H1 (cell line): ENCODE results near the gene EVPL. TPM values are rescaled to one million over a fixed set of nuclear protein-coding genes. Genes with fewer than 3 reads are reported as not detected.

Experiments used
- CTCF ChIA-PET: fragments of 300-600 bp; sonication (Branson Sonifier 250); formaldehyde crosslinking; loops from one replicate; lab custom pipeline; 2021; ENCODE audit not compliant: partially characterized antibody; lab: Charles Lee
- POLR2A ChIA-PET: fragments of 300-600 bp; sonication (Branson Sonifier 250); formaldehyde crosslinking; loops from one replicate; lab custom pipeline; 2021; ENCODE audit warnings: inconsistent platforms; ENCODE audit not compliant: partially characterized antibody; lab: Charles Lee
- DNase-seq, 2 experiments: peaks; one replicate each; pipeline versions ENCODE4 v3.0.0 to v3.0.0-alpha.2; 2010 to 2022; ENCODE audit warnings: low spot score in 2 of 2, low read depth in 1 of 2, mixed read lengths in 1 of 2
- FAIRE-seq: peaks from 2 replicates; lab custom pipeline; 2011; peaks lifted over from hg19 to GRCh38; lab: Jason Lieb, UNC
- H2AFZ ChIP-seq: 2 replicates; pipeline ENCODE4 v1.8.1; 2012; ENCODE audit warnings: low read length, inconsistent platforms
- H2AK5ac ChIP-seq: 2 replicates; pipeline ENCODE4 v1.6.1; 2013; ENCODE audit warnings: low read depth, low read length
- H2BK120ac ChIP-seq: replicated peaks from 2 replicates; pipeline ENCODE3; 2013; ENCODE audit warnings: low read depth, low read length, inconsistent platforms
- H2BK12ac ChIP-seq: 2 replicates; pipeline ENCODE4 v1.6.1; 2013; ENCODE audit warnings: low read depth, low read length
- H2BK15ac ChIP-seq: 2 replicates; pipeline ENCODE4 v1.6.1; 2013; ENCODE audit warnings: low read length
- H2BK20ac ChIP-seq: 2 replicates; pipeline ENCODE4 v1.6.1; 2013; ENCODE audit warnings: low read length
- H2BK5ac ChIP-seq: 2 replicates; pipeline ENCODE4 v1.6.1; 2013; ENCODE audit warnings: low read depth, low read length
- H3K14ac ChIP-seq: 2 replicates; pipeline ENCODE4 v1.6.1; 2013; ENCODE audit warnings: inconsistent platforms; ENCODE audit not compliant: insufficient read length
- H3K18ac ChIP-seq: 2 replicates; pipeline ENCODE4 v1.6.1; 2013; ENCODE audit warnings: low read length; ENCODE audit errors: extremely low read depth
- H3K23ac ChIP-seq: 2 replicates; pipeline ENCODE4 v1.6.1; 2013; ENCODE audit warnings: inconsistent platforms; ENCODE audit not compliant: insufficient read length
- H3K23me2 ChIP-seq: 2 replicates; pipeline ENCODE4 v1.6.1; 2013; ENCODE audit warnings: low read depth, low read length
- H3K27ac ChIP-seq: 2 replicates; pipeline ENCODE4 v1.6.1; 2011; ENCODE audit warnings: low read depth, low read length, inconsistent platforms
- H3K27me3 ChIP-seq, 4 experiments: replicated peaks in 1 of 4; 1 replicate in 1 of 4; 2 replicates in 3 of 4; pipeline versions ENCODE4 v1.6.1 to v1.8.1; 2011 to 2013; ENCODE audit warnings: low read length in 3 of 4, mild to moderate bottlenecking in 3 of 4, inconsistent platforms in 2 of 4, mixed read lengths in 2 of 4, moderate library complexity in 1 of 4; ENCODE audit not compliant: control insufficient read depth in 3 of 4, insufficient read depth in 3 of 4; ENCODE audit errors: extremely low read depth in 1 of 4
- H3K36me3 ChIP-seq, 4 experiments: 2 replicates each; pipeline versions ENCODE4 v1.6.1 to v1.8.1; 2011 to 2013; ENCODE audit warnings: mild to moderate bottlenecking in 4 of 4, low read length in 3 of 4, moderate library complexity in 2 of 4, control low read depth in 1 of 4, inconsistent platforms in 1 of 4; ENCODE audit not compliant: insufficient read depth in 4 of 4, control insufficient read depth in 2 of 4
- H3K4ac ChIP-seq: replicated peaks from 2 replicates; pipeline ENCODE3; 2013; ENCODE audit warnings: low read length, low read depth, mixed read lengths, inconsistent platforms; ENCODE audit not compliant: insufficient read length
- H3K4me1 ChIP-seq, 4 experiments: replicated peaks in 1 of 4; 1 replicate in 1 of 4; 2 replicates in 3 of 4; pipeline versions ENCODE4 v1.6.1 to v1.8.1; 2011 to 2013; ENCODE audit warnings: low read length in 3 of 4, inconsistent platforms in 2 of 4, mixed read lengths in 1 of 4; ENCODE audit not compliant: insufficient read depth in 4 of 4, control insufficient read depth in 3 of 4
- H3K4me2 ChIP-seq, 2 experiments: 2 replicates each; pipeline versions ENCODE4 v1.6.1 to v1.8.1; 2011 to 2013; ENCODE audit warnings: low read depth in 2 of 2, low read length in 2 of 2, control low read depth in 1 of 2, inconsistent platforms in 1 of 2, mild to moderate bottlenecking in 1 of 2; ENCODE audit not compliant: insufficient read depth in 1 of 2
- H3K4me3 ChIP-seq, 4 experiments: fragments of 200-600, 300-600 bp in 1 of 4; sonication (generic), shearing (Covaris generic), sonication (Bioruptor Twin) in 1 of 4; 2 replicates each; pipeline versions ENCODE4 v1.5.1 to v1.8.1; 2011 to 2016; ENCODE audit warnings: low read length in 4 of 4, low read depth in 3 of 4, control low read depth in 2 of 4, inconsistent platforms in 2 of 4, mild to moderate bottlenecking in 2 of 4, mixed read lengths in 1 of 4, moderate library complexity in 1 of 4; ENCODE audit not compliant: insufficient read depth in 2 of 4; ENCODE audit errors: extremely low read depth in 1 of 4
- H3K56ac ChIP-seq: replicated peaks from 2 replicates; pipeline ENCODE3; 2013; ENCODE audit warnings: low read depth, mild to moderate bottlenecking, mixed read lengths, low read length, inconsistent platforms; ENCODE audit not compliant: insufficient read length
- H3K79me1 ChIP-seq: 2 replicates; pipeline ENCODE4 v1.6.1; 2013; ENCODE audit warnings: low read depth, low read length, control low read depth
- H3K79me2 ChIP-seq, 2 experiments: 2 replicates each; pipeline versions ENCODE4 v1.6.1 to v1.8.1; 2012 to 2013; ENCODE audit warnings: low read length in 2 of 2, mild to moderate bottlenecking in 2 of 2, inconsistent platforms in 1 of 2; ENCODE audit not compliant: insufficient read depth in 2 of 2, control insufficient read depth in 1 of 2
- H3K9ac ChIP-seq, 4 experiments: replicated peaks in 1 of 4; 1 replicate in 1 of 4; 2 replicates in 3 of 4; pipeline versions ENCODE4 v1.6.1 to v1.8.1; 2011 to 2013; ENCODE audit warnings: low read depth in 3 of 4, low read length in 3 of 4, control low read depth in 2 of 4, mild to moderate bottlenecking in 2 of 4, moderate library complexity in 2 of 4, inconsistent platforms in 1 of 4; ENCODE audit errors: extremely low read depth in 1 of 4
- H3K9me3 ChIP-seq, 2 experiments: 2 replicates each; pipeline versions ENCODE4 v1.6.1 to v1.8.1; 2012 to 2013; ENCODE audit warnings: mild to moderate bottlenecking in 2 of 2, moderate library complexity in 2 of 2, control low read depth in 1 of 2, inconsistent platforms in 1 of 2, low read depth in 1 of 2, low read length in 1 of 2, mixed read lengths in 1 of 2; ENCODE audit not compliant: insufficient read depth in 2 of 2
- H4K20me1 ChIP-seq, 2 experiments: replicated peaks in 1 of 2; 2 replicates each; pipeline versions ENCODE3 to v1.8.1; 2011 to 2013; ENCODE audit warnings: inconsistent platforms in 2 of 2, low read length in 2 of 2, mild to moderate bottlenecking in 1 of 2; ENCODE audit not compliant: insufficient read depth in 2 of 2, control insufficient read depth in 1 of 2
- H4K5ac ChIP-seq: 2 replicates; pipeline ENCODE4 v1.6.1; 2013; ENCODE audit warnings: low read length, low read depth, mixed read lengths, inconsistent platforms; ENCODE audit not compliant: insufficient read length
- H4K8ac ChIP-seq: 2 replicates; pipeline ENCODE4 v1.8.0; 2013; ENCODE audit warnings: mild to moderate bottlenecking, moderate library complexity, low read length, inconsistent platforms; ENCODE audit not compliant: insufficient read depth; ENCODE audit errors: extremely low read depth
- H4K91ac ChIP-seq: replicated peaks from 2 replicates; pipeline ENCODE3; 2013; ENCODE audit warnings: low read length, mixed read lengths, inconsistent platforms; ENCODE audit not compliant: insufficient read length
- CHD2 ChIP-seq: IDR thresholded peaks from 2 replicates; pipeline ENCODE4 v1.6.1; 2012; ENCODE audit warnings: low read length, improper control_type of control experiment
- CTBP2 ChIP-seq: IDR thresholded peaks from 2 replicates; pipeline ENCODE4 v1.7.0; 2011; ENCODE audit warnings: borderline replicate concordance, mild to moderate bottlenecking, moderate library complexity, mixed read lengths, low read length; ENCODE audit not compliant: insufficient read depth, insufficient read length
- EGR1 ChIP-seq: IDR thresholded peaks from 2 replicates; pipeline ENCODE4 v1.6.1; 2011; ENCODE audit warnings: low read depth, low read length, borderline replicate concordance
- EZH2 ChIP-seq: fragments of 200-600 bp; sonication (generic); IDR thresholded peaks from 2 replicates; pipeline ENCODE4 v1.7.1; 2012; ENCODE audit warnings: low read depth, mild to moderate bottlenecking, moderate library complexity, low read length, inconsistent platforms; ENCODE audit not compliant: severe bottlenecking
- KDM1A ChIP-seq: fragments of 200-600, 300-600 bp; sonication (generic); IDR thresholded peaks from 2 replicates; pipeline ENCODE4 v1.7.1; 2016; ENCODE audit warnings: mild to moderate bottlenecking, low read length, borderline replicate concordance
- PHF8 ChIP-seq: fragments of 200-600 bp; sonication (generic); conservative IDR thresholded peaks from 2 replicates; pipeline ENCODE4 v1.7.1; 2012; ENCODE audit warnings: low read depth, mild to moderate bottlenecking, inconsistent platforms, low read length, moderate library complexity
- RBBP5 ChIP-seq: IDR thresholded peaks from 2 replicates; pipeline ENCODE4 v1.7.1; 2012; ENCODE audit warnings: low read depth, mild to moderate bottlenecking, inconsistent platforms, low read length, moderate library complexity, borderline replicate concordance
- SRF ChIP-seq: IDR thresholded peaks from 2 replicates; pipeline ENCODE4 v1.6.1; 2011; ENCODE audit warnings: mild to moderate bottlenecking, low read depth, low read length, moderate library complexity
- TAF7 ChIP-seq: optimal IDR thresholded peaks from 2 replicates; pipeline ENCODE3; 2011; ENCODE audit warnings: low read depth, mild to moderate bottlenecking, inconsistent platforms, low read length, moderate library complexity, borderline replicate concordance
- WGBS, 2 experiments: shearing (Covaris generic) in 1 of 2; methylation state at CpG; one replicate each; pipeline versions ENCODE4 v1.1.6 to v1.1.7; 2013 to 2015; ENCODE audit warnings: low lambda C conversion rate in 2 of 2, mixed read lengths in 2 of 2, inconsistent platforms in 1 of 2, low coverage in 1 of 2, missing lambda C conversion rate in 1 of 2; ENCODE audit not compliant: insufficient replicate concordance in 2 of 2, insufficient coverage in 1 of 2, insufficient read length in 1 of 2; ENCODE audit errors: extremely low coverage in 1 of 2, missing lambda C conversion rate in 1 of 2; 5-methylcytosine and 5-hydroxymethylcytosine counted together
- polyA plus RNA-seq, 7 experiments: library from polyadenylated mRNA; depleted of rRNA in 3 of 7; stranded (reverse) in 5 of 7; unstranded in 2 of 7; fragments of >200 nt in 5 of 7; fragments of 200-250 nt in 2 of 7; gene quantifications; 1 replicate in 5 of 7; 2 replicates in 1 of 7; 4 replicates in 1 of 7; pipeline versions ENCODE4 v1.2.1 to v1.2.3, GENCODE V29; 2011 to 2013; ENCODE audit warnings: missing spikeins in 2 of 7, mixed read lengths in 2 of 7
- total RNA-seq: library from RNA; stranded (reverse); fragmentation: NEBNext Ultra II Directional; extraction: Animal tissue kit (Norgen Biotek cat#: 25700); gene quantifications from 2 replicates; pipeline ENCODE4 v1.2.1, GENCODE V29; 2021
- TF ChIP-seq, protein P1 (sequence below): IDR thresholded peaks from 2 replicates; pipeline ENCODE4 v1.6.1; 2011; ENCODE audit warnings: low read length, improper control_type of control experiment
- TF ChIP-seq, protein P2 (sequence below): IDR thresholded peaks from 2 replicates; pipeline ENCODE4 v1.6.1; 2011; ENCODE audit warnings: low read depth, mild to moderate bottlenecking, low read length; ENCODE audit not compliant: insufficient read depth

The EVPL gene
- total and polyA plus RNA-seq, 2 of the 8 experiments (the other 6 are each of a cell fraction or from before 2014, with no cell fraction given) = 0.20 to 0.99 TPM

DNA sequence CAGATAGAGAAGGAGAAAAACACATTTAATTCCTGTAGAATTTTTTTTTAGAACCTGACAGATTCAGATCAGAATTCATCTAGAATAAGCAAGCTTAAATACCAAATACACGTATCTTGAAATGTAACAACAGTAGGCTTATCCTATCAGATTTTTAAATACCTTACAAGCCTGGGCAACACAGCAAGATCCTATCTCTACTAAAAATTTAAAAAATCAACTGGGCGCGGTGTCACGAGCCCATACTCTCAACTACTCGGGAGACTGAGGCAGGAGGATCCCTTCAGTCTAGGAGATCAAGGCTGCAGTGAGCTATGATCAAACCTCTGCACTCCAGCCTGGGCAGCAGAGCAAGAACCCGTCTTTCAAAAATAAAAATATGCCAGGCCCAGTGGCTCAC is 61.6 kb downstream of the EVPL start:
- no peaks in the 10 kb centered on the region for H4K20me1 ChIP-seq
- no peak overlapping the region for H3K56ac ChIP-seq
- no peaks in the 10 kb centered on the region for H3K79me1 ChIP-seq
- POLR2A ChIA-PET = interaction anchor here (0.6 to 0.7 kb wide), 2 partner anchors 32 to 115 kb away, joined by 4 read pairs; no protein-coding TSS in a partner anchor
- H2BK120ac ChIP-seq = no peak overlapping the region
- no peak overlapping the region for H3K9ac ChIP-seq
- H3K36me3 ChIP-seq = peaks cover 0 to 4% (median 0%) of the 10 kb centered on the region in 4 experiments; a peak in 2 of 8 replicates
- H2BK15ac ChIP-seq = no peak overlapping the region
- no peak overlapping the region for H2AK5ac ChIP-seq
- H3K4me2 ChIP-seq = no peak overlapping the region
- 89% methylated on average over 6 of the region's 6 CpGs; no CpG with 5 or more reads in 1 of the 2 experiments for WGBS, 2 experiments
- no peak overlapping the region for H4K8ac ChIP-seq
- peaks cover 0 to 2% (median 0%) of the 10 kb centered on the region in 4 experiments; a peak in 1 of 7 replicates for H3K4me1 ChIP-seq
- H3K79me2 ChIP-seq = peaks cover 0 to 34% of the 10 kb centered on the region in 2 experiments; a peak in 2 of 4 replicates
- DNase-seq = no peak
- no peaks in the 10 kb centered on the region for H3K27me3 ChIP-seq
- no peaks in the 10 kb centered on the region for H3K9me3 ChIP-seq
- H2BK5ac ChIP-seq = no peak overlapping the region
- no peaks in the 10 kb centered on the region for H3K23me2 ChIP-seq
- H2BK20ac ChIP-seq = no peak overlapping the region
- H3K4me3 ChIP-seq = no peak overlapping the region
- H3K23ac ChIP-seq = no peak overlapping the region
- no peak for FAIRE-seq
- no peak overlapping the region for H4K91ac ChIP-seq
- no peak overlapping the region for H2AFZ ChIP-seq
- CTCF ChIA-PET = interaction anchor here (0.7 to 1.3 kb wide), 5 partner anchors 9 to 55 kb away, joined by 3 to 9 read pairs (median 4); partner anchors contain the start of gene CDK3
- H3K18ac ChIP-seq = no peak overlapping the region
- no peak overlapping the region for H3K14ac ChIP-seq
- no peak overlapping the region for H3K27ac ChIP-seq
- H2BK12ac ChIP-seq = no peak overlapping the region
- no peak overlapping the region for H3K4ac ChIP-seq
- no peak overlapping the region for H4K5ac ChIP-seq
- TF ChIP-seq PHF8 = no peak
- no peak for TF ChIP-seq CTBP2
- TF ChIP-seq, protein P1, sequence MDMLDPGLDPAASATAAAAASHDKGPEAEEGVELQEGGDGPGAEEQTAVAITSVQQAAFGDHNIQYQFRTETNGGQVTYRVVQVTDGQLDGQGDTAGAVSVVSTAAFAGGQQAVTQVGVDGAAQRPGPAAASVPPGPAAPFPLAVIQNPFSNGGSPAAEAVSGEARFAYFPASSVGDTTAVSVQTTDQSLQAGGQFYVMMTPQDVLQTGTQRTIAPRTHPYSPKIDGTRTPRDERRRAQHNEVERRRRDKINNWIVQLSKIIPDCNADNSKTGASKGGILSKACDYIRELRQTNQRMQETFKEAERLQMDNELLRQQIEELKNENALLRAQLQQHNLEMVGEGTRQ = no peak
- TF ChIP-seq EZH2 = no peak
- no peak for TF ChIP-seq EGR1
- TF ChIP-seq TAF7 = no peak
- TF ChIP-seq KDM1A = no peak
- TF ChIP-seq CHD2 = no peak
- TF ChIP-seq SRF = no peak
- TF ChIP-seq, protein P2, sequence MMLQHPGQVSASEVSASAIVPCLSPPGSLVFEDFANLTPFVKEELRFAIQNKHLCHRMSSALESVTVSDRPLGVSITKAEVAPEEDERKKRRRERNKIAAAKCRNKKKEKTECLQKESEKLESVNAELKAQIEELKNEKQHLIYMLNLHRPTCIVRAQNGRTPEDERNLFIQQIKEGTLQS = no peak
- TF ChIP-seq RBBP5 = no peak
